Esophagus muscularis mucosa (tissue), 4 donors: ENCODE results near the gene FAAP20. TPM values are rescaled to one million over a fixed set of nuclear protein-coding genes. Genes with fewer than 3 reads are reported as not detected.
"Not testable (repeated sequence)": the region's sequence is repeated elsewhere in the genome, so short reads cannot be mapped to it uniquely, and the experiment has no call there.

Experiments used
- DNase-seq: peaks from one replicate; pipeline ENCODE4 v3.0.0-alpha.2; 2017; ENCODE audit errors: extremely low spot score
- H3K27ac ChIP-seq, 4 donors: fragments of 200-600 bp; sonication (generic); replicated peaks in 1 of 4; 1 replicate in 3 of 4; 2 replicates in 1 of 4; pipeline ENCODE4 v1.5.1; 2016 to 2019; ENCODE audit warnings: mild to moderate bottlenecking in 1 of 4
- H3K27me3 ChIP-seq, 4 donors: fragments of 200-600 bp; sonication (generic); one replicate each; pipeline versions ENCODE4 v1.5.1 to v1.6.0; 2016 to 2019
- H3K36me3 ChIP-seq, 4 donors: fragments of 200-600 bp; sonication (generic); one replicate each; pipeline ENCODE4 v1.5.1; 2016 to 2019
- H3K4me1 ChIP-seq, 4 donors: fragments of 200-600 bp; sonication (generic); one replicate each; pipeline ENCODE4 v1.5.1; 2016 to 2019
- H3K4me3 ChIP-seq, 4 donors: fragments of 200-600 bp; sonication (generic); 1 replicate in 2 of 4; 2 replicates in 2 of 4; pipeline ENCODE4 v1.5.1; 2016 to 2019; ENCODE audit warnings: mild to moderate bottlenecking in 4 of 4, moderate library complexity in 1 of 4
- H3K9me3 ChIP-seq, 4 donors: fragments of 200-600 bp; sonication (generic); 1 replicate in 3 of 4; 2 replicates in 1 of 4; pipeline ENCODE4 v1.5.1; 2016 to 2019
- EP300 ChIP-seq: sonication (generic); formaldehyde crosslinking; IDR thresholded peaks from one replicate; pipeline ENCODE4 v1.6.1; 2017; ENCODE audit warnings: antibody characterized with exemption
- POLR2A ChIP-seq: fragments of 450-650 bp; IDR thresholded peaks from one replicate; pipeline ENCODE4 v1.6.1; 2017; ENCODE audit warnings: antibody characterized with exemption, moderate library complexity, mild to moderate bottlenecking, low read depth
- POLR2AphosphoS5 ChIP-seq, 2 donors: sonication (generic); formaldehyde crosslinking; IDR thresholded peaks; one replicate each; pipeline ENCODE4 v1.6.1; 2017; ENCODE audit warnings: antibody characterized with exemption in 2 of 2
- WGBS: methylation state at CpG from one replicate; pipeline ENCODE4 v1.1.5; 2018; 5-methylcytosine and 5-hydroxymethylcytosine counted together
- intact Hi-C: fragments of 100-400 bp; cut with DNase I; formaldehyde crosslinking; loops from one replicate; pipeline ENCODE4 v1.15.1; 2023
- total RNA-seq, 4 donors: library from RNA; depleted of rRNA; stranded (reverse); fragments of >200 nt; gene quantifications; one replicate each; pipeline versions ENCODE4 v1.1.0 to v1.2.1, GENCODE V29; 2016
- TF ChIP-seq, protein P1 (sequence below), 3 experiments: fragments of 200-600 bp in 2 of 3; fragments of 450-650 bp in 1 of 3; sonication (generic) in 2 of 3; IDR thresholded peaks; one replicate each; pipeline ENCODE4 v1.5.1; 2017 to 2019; ENCODE audit warnings: antibody characterized with exemption in 3 of 3, mild to moderate bottlenecking in 2 of 3, moderate library complexity in 1 of 3

Gene FAAP20
- total RNA-seq, 4 donors from 2014 or later: 37.9 to 81.7 (median 55.7) TPM

DNA sequence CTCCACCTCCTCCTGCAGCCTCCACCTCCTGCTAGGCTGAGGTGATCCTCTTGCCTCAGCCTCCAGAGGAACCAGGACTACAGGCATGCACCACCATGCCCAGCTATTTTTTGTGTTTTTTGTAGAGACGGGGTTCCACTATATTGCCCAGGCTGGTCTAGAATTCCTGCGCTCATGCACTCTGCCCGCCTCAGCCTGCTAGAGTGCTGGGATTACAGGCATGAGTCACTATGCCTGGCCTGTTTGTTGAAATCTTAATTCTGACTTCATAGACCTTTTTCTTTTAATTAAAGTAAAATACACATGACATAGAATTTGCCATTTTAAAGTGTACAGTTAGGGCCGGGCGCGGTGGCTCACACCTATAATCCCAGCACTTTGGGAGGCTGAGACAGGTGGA is 42.7 kb downstream of the FAAP20 start:
- Histone ChIP-seq H3K36me3 (no peaks in the 10 kb centered on the region), H3K9me3 (no peaks in the 10 kb centered on the region), H3K4me1 (no peaks in the 10 kb centered on the region), H3K27me3 (no peaks in the 10 kb centered on the region), H3K27ac (no peak overlapping the region), H3K4me3 (no peak overlapping the region)
- TF ChIP-seq, protein P1, sequence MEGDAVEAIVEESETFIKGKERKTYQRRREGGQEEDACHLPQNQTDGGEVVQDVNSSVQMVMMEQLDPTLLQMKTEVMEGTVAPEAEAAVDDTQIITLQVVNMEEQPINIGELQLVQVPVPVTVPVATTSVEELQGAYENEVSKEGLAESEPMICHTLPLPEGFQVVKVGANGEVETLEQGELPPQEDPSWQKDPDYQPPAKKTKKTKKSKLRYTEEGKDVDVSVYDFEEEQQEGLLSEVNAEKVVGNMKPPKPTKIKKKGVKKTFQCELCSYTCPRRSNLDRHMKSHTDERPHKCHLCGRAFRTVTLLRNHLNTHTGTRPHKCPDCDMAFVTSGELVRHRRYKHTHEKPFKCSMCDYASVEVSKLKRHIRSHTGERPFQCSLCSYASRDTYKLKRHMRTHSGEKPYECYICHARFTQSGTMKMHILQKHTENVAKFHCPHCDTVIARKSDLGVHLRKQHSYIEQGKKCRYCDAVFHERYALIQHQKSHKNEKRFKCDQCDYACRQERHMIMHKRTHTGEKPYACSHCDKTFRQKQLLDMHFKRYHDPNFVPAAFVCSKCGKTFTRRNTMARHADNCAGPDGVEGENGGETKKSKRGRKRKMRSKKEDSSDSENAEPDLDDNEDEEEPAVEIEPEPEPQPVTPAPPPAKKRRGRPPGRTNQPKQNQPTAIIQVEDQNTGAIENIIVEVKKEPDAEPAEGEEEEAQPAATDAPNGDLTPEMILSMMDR (IDR thresholded peaks at IDR 0.05): no peak
- no peak for TF ChIP-seq POLR2A
- no peak for TF ChIP-seq EP300
- intact Hi-C loops: no loop called here
- DNase-seq: no peak
- WGBS: 74% methylated on average over 6 of the region's 6 CpGs

DNA sequence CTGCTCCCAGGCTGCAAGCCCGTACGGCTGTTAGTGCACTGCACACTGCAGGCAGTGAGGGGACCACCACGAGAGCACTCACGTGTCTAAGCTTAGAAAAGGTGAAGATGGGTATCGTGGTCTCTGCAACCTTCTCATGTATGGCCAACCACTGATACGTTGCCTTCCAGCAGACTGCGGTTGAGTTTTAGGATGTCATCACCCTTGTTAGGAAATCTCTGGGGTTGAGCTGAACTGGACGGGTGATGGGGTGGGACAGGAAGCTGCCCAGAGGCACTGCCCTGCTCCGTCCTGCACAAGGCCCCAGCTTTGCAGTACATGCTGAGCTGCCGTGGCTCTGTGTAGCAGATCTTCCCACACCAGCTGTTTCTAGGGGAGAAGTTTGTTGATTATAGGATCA is 43.3 kb downstream of the FAAP20 start:
- DNase-seq: no peak
- intact Hi-C loops: no loop called here
- Histone ChIP-seq H3K36me3 (no peaks in the 10 kb centered on the region), H3K4me1 (no peaks in the 10 kb centered on the region), H3K27me3 (no peaks in the 10 kb centered on the region), H3K27ac (no peak overlapping the region), H3K9me3 (no peaks in the 10 kb centered on the region), H3K4me3 (no peak overlapping the region)
- WGBS: 56% methylated on average over 10 of the region's 10 CpGs
- TF ChIP-seq, protein P1 (IDR thresholded peaks at IDR 0.05): no peak
- no peak for TF ChIP-seq POLR2A
- TF ChIP-seq EP300: no peak
- TF ChIP-seq POLR2AphosphoS5 (IDR thresholded peaks at IDR 0.05): no peak

DNA sequence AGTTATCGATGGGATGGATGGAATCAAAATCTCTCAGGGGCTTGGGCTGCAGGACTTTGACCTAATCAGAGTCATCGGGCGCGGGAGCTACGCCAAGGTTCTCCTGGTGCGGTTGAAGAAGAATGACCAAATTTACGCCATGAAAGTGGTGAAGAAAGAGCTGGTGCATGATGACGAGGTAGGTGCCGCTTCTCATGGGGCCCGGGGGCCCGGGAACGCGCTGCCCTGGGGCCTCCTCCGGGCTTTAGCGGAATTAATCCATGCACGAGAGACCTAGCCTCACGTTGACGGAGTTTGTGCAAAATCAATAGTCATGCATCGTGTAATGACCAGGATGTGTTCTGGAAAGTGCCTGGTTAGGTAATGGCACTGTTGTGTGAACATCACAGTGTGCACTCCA is 43.8 kb downstream of the FAAP20 start:
- no peak overlapping the region for H3K27ac ChIP-seq
- no peak overlapping the region for H3K4me3 ChIP-seq
- no peaks in the 10 kb centered on the region for H3K27me3 ChIP-seq
- no peaks in the 10 kb centered on the region for H3K36me3 ChIP-seq
- TF ChIP-seq POLR2A (no peak), EP300 (no peak), POLR2AphosphoS5 (IDR thresholded peaks at IDR 0.05) (no peak)
- TF ChIP-seq, protein P1 (IDR thresholded peaks at IDR 0.05): no peak
- no peaks in the 10 kb centered on the region for H3K4me1 ChIP-seq
- DNase-seq: no peak
- H3K9me3 ChIP-seq: no peaks in the 10 kb centered on the region
- 77% methylated on average over 19 of the region's 19 CpGs for WGBS
- intact Hi-C loops: no loop called here

DNA sequence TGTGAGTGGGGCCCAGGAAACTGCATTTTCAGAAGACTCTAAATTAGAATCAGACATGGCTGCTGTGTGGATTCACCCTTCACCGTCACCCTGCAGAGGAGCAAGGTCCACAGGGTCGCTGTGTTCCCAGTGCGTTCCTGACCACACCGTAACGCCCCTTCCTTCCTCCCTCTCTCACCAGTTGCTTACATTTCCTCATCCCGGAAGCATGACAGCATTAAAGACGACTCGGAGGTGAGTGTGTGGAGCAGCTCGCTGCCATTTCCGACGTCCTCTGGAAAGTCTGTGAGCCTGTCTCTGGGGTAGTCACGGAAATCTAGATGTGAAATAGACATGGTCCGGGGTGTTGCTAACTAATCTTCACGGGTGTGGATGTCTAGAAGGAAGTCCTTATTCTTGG is 45.9 kb downstream of the FAAP20 start:
- H3K9me3 ChIP-seq: no peaks in the 10 kb centered on the region
- H3K27ac ChIP-seq: no peak overlapping the region
- no peaks in the 10 kb centered on the region for H3K36me3 ChIP-seq
- H3K27me3 ChIP-seq: no peaks in the 10 kb centered on the region
- no peak overlapping the region for H3K4me3 ChIP-seq
- no peak for DNase-seq
- no peak for TF ChIP-seq EP300
- no peak for TF ChIP-seq POLR2A
- no peak for TF ChIP-seq POLR2AphosphoS5 (IDR thresholded peaks at IDR 0.05)
- TF ChIP-seq, protein P1 (IDR thresholded peaks at IDR 0.05): no peak
- intact Hi-C loops: no loop called here
- 76% methylated on average over 12 of the region's 14 CpGs for WGBS
- no peaks in the 10 kb centered on the region for H3K4me1 ChIP-seq

DNA sequence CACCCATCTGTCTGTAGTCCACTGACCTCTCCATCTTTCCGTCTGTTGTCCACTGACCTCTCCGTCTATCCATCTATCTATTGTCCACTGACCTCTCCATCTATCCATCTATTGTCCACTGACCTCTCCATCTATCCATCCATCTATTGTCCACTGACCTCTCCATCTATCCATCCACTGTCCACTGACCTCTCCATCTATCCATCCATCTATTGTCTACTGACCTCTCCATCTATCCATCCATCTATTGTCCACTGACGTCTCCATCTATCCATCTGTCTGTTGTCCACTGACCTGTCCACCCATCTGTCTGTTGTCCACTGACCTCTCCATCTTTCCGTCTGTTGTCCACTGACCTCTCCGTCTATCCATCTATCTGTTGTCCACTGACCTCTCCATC is 46.7 kb downstream of the FAAP20 start:
- H3K9me3 ChIP-seq, intact Hi-C loops, H3K27me3 ChIP-seq, H3K27ac ChIP-seq, H3K36me3 ChIP-seq, H3K4me3 ChIP-seq, H3K4me1 ChIP-seq, DNase-seq: not testable (repeated sequence)
- WGBS: 91% methylated on average over 5 of the region's 5 CpGs
